ENCODE results near the gene ME3. TPM values are rescaled to one million over a fixed set of nuclear protein-coding genes. Genes with fewer than 3 reads are reported as not detected.

ME3 gene
- total RNA-seq, 3 donors from 2014 or later (not counting 1 experiment from before 2014, with no cell fraction given) = 5.2 to 7.5 (median 6.9) TPM

DNA sequence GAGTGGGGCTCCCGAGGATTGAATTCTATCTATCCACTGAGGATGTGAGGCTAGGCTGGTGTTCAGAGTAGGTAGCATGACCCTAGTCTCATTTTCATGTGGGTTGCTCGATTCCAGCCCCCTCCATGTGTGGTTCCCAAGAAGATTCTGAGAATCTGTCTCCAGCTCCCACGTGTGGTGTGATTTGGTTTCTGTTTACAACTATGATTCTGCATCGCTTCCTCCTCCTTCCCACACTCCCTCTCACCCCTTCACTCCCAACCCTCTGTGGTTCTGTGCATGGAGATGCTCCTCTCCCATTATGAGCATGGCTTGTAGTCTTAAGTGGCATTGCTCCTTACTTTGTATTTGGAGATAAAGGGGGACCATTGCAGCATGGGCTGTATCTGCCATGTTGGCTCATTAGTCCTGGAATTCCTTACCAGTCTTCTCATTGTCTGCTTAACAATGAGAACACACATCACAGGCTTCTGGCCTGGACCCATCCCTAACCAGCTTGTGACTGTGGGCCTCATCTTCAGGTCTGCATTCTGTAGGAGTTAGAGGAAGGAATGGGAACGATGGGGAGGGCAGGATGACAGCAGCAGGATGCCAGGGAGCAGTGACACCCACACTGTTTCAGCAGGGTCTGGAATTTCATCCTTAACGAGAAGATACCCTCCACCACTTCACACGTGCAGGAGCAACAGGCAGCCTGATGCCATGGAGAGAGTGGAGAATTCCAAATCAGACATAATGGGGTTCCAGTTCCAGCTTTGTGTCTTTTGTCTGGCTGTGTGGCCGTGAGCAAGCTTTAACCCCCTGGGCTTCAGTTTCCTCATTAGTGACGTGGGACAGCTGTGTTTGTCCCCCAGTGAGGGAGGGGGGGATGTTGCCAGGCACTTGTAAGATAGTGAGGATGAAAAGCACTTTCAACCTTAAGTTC lies 211.7 kb downstream of the ME3 start:
- no peak for TF ChIP-seq CTCF (IDR thresholded peaks at IDR 0.05)
- intact Hi-C loops (cut with micrococcal nuclease) = no loop called here
- DNase-seq (no peak), ATAC-seq (no peak)
- no peak overlapping the region for H3K4me3 Mint-ChIP-seq
- H3K27ac ChIP-seq (ENCODE audit: low read length) = no peak overlapping the region
- peaks cover 8 to 19% of the 10 kb centered on the region in 2 donors for H3K27me3 Mint-ChIP-seq (ENCODE audit: low read depth in 2 of 2)
- no peaks in the 10 kb centered on the region for H3K36me3 Mint-ChIP-seq
- H3K4me3 ChIP-seq (ENCODE audit: low read length) = no peak overlapping the region
- H3K9me3 ChIP-seq (ENCODE audit: control insufficient read depth, insufficient read depth, low read length) = no peaks in the 10 kb centered on the region
- H3K4me1 Mint-ChIP-seq = peaks cover 8% of the 10 kb centered on the region in 2 donors
- H3K9me3 Mint-ChIP-seq = no peaks in the 10 kb centered on the region
- no peaks in the 10 kb centered on the region for H3K36me3 ChIP-seq (ENCODE audit: control insufficient read depth, insufficient read depth, low read length)
- H3K27me3 ChIP-seq (ENCODE audit: control insufficient read depth, insufficient read depth, low read length) = no peaks in the 10 kb centered on the region
- H3K27ac Mint-ChIP-seq = no peak overlapping the region
- WGBS (ENCODE audit: insufficient coverage) = 75% methylated on average over 8 of the region's 9 CpGs
- H3K4me1 ChIP-seq (ENCODE audit: control insufficient read depth, insufficient read depth, low read length) = peaks cover 7% of the 10 kb centered on the region

DNA sequence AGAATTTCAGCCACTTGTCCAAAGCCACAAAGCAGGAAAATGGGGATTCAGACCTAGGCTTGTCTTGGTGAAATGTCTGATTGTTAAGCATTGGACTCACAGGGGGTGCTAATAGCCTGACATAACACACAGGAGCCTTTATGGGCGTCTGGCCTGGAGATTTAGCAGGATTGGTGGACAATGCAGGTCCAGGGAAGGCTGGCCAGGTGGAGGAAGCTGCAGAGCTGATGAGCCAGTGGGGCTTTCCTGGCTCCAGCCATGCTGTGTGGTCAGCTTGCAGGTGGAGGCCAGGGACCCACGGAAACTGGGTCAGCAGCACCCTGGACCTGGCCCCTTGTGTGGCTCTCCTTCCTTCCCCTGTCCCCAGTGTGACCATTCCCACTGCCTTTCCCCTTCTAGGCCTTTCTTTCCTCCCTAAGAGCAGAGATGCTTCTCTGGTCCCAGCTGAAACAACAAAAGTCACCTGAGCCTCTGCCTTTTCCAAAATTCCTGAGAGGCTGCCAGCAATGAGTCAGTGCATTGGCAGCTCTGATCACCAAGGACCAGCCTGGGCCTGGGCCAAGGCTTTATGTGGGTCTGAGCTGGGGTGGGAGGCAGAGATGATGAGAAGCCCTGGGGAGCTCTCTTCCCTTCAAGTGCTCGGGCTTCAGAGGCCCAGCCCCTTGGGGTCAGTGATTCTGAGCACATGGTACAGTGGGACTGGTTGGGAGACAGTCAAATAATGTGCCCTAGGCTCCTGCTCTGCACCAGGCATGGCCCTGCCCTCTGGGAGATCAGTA lies 212.5 kb downstream of the ME3 start:
- Histone ChIP-seq H3K9me3 (ENCODE audit: control insufficient read depth, insufficient read depth, low read length) (no peaks in the 10 kb centered on the region), H3K36me3 (ENCODE audit: control insufficient read depth, insufficient read depth, low read length) (no peaks in the 10 kb centered on the region), H3K4me1 (ENCODE audit: control insufficient read depth, insufficient read depth, low read length) (peaks cover 7% of the 10 kb centered on the region), H3K27me3 (ENCODE audit: control insufficient read depth, insufficient read depth, low read length) (no peaks in the 10 kb centered on the region), H3K27ac (ENCODE audit: low read length) (no peak overlapping the region), H3K4me3 (ENCODE audit: low read length) (no peak overlapping the region)
- H3K4me3 Mint-ChIP-seq = no peak overlapping the region
- DNase-seq (no peak), ATAC-seq (no peak)
- intact Hi-C loops (cut with micrococcal nuclease) = no loop called here
- no peak overlapping the region for H3K27ac Mint-ChIP-seq
- WGBS (ENCODE audit: insufficient coverage) = 75% methylated on average over 3 of the region's 3 CpGs
- H3K9me3 Mint-ChIP-seq = no peaks in the 10 kb centered on the region
- peaks cover 10 to 18% of the 10 kb centered on the region in 2 donors for H3K27me3 Mint-ChIP-seq (ENCODE audit: low read depth in 2 of 2)
- peaks cover 8% of the 10 kb centered on the region in 2 donors for H3K4me1 Mint-ChIP-seq
- H3K36me3 Mint-ChIP-seq = no peaks in the 10 kb centered on the region
- TF ChIP-seq CTCF (IDR thresholded peaks at IDR 0.05) = no peak

GRCh38 chr11:86459002-86459385 lies 213.4 kb downstream of the ME3 start:
- no peak for TF ChIP-seq CTCF (IDR thresholded peaks at IDR 0.05)
- no peak overlapping the region for H3K27ac ChIP-seq (ENCODE audit: low read length)
- no peak for ATAC-seq
- peaks cover 7% of the 10 kb centered on the region for H3K4me1 ChIP-seq (ENCODE audit: control insufficient read depth, insufficient read depth, low read length)
- H3K27me3 Mint-ChIP-seq (ENCODE audit: low read depth in 2 of 2) = peaks cover 10 to 17% of the 10 kb centered on the region in 2 donors
- H3K27me3 ChIP-seq (ENCODE audit: control insufficient read depth, insufficient read depth, low read length) = no peaks in the 10 kb centered on the region
- H3K4me1 Mint-ChIP-seq = peaks cover 8% of the 10 kb centered on the region in 2 donors
- H3K4me3 Mint-ChIP-seq = no peak overlapping the region
- intact Hi-C loops (cut with micrococcal nuclease) = no loop called here
- 96% methylated on average over 1 of the region's 1 CpG for WGBS (ENCODE audit: insufficient coverage)
- no peaks in the 10 kb centered on the region for H3K36me3 ChIP-seq (ENCODE audit: control insufficient read depth, insufficient read depth, low read length)
- no peak overlapping the region for H3K4me3 ChIP-seq (ENCODE audit: low read length)
- no peak for DNase-seq
- H3K27ac Mint-ChIP-seq = no peak overlapping the region
- no peaks in the 10 kb centered on the region for H3K9me3 ChIP-seq (ENCODE audit: control insufficient read depth, insufficient read depth, low read length)
- H3K9me3 Mint-ChIP-seq = no peaks in the 10 kb centered on the region
- no peaks in the 10 kb centered on the region for H3K36me3 Mint-ChIP-seq
